Astrocyte (in vitro differentiated cells and primary cell): ENCODE measurements around the gene ZIC1. TPM values are rescaled to one million over a fixed set of nuclear protein-coding genes. Genes with fewer than 3 reads are reported as not detected.

Experiments used
- DNase-seq: peaks from one replicate; pipeline ENCODE4 v3.0.0-alpha.2; 2010; ENCODE audit warnings: low read depth
- FAIRE-seq: peaks from 2 replicates; lab custom pipeline; 2011; peaks lifted over from hg19 to GRCh38; lab: Jason Lieb, UNC
- H2AFZ ChIP-seq: 2 replicates; pipeline ENCODE4 v1.6.0; 2012; ENCODE audit warnings: low read depth, low read length, inconsistent platforms
- H3K27ac ChIP-seq: 2 replicates; pipeline ENCODE4 v1.5.1; 2011; ENCODE audit warnings: low read depth, low read length, inconsistent platforms
- H3K27me3 ChIP-seq: 2 replicates; pipeline ENCODE4 v1.6.0; 2011; ENCODE audit warnings: low read length, inconsistent platforms; ENCODE audit not compliant: insufficient read depth
- H3K36me3 ChIP-seq: 2 replicates; pipeline ENCODE4 v1.5.1; 2011; ENCODE audit warnings: low read length, inconsistent platforms; ENCODE audit not compliant: insufficient read depth
- H3K4me1 ChIP-seq: 2 replicates; pipeline ENCODE4 v1.5.1; 2011; ENCODE audit warnings: low read length, inconsistent platforms; ENCODE audit not compliant: insufficient read depth
- H3K4me2 ChIP-seq: 2 replicates; pipeline ENCODE4 v1.6.0; 2012; ENCODE audit warnings: low read length, inconsistent platforms
- H3K4me3 ChIP-seq: 2 replicates; pipeline ENCODE4 v1.5.1; 2011; ENCODE audit warnings: low read depth, mild to moderate bottlenecking, low read length, inconsistent platforms; ENCODE audit not compliant: insufficient read depth
- H3K79me2 ChIP-seq: 2 replicates; pipeline ENCODE4 v1.6.0; 2012; ENCODE audit warnings: mild to moderate bottlenecking, low read length, inconsistent platforms; ENCODE audit not compliant: insufficient read depth
- H3K9ac ChIP-seq: 2 replicates; pipeline ENCODE4 v1.6.0; 2012; ENCODE audit warnings: mild to moderate bottlenecking, low read length, inconsistent platforms
- H3K9me3 ChIP-seq: 2 replicates; pipeline ENCODE4 v1.5.1; 2012; ENCODE audit warnings: low read depth, mild to moderate bottlenecking, low read length, inconsistent platforms; ENCODE audit not compliant: insufficient read depth
- H4K20me1 ChIP-seq: 2 replicates; pipeline ENCODE4 v1.6.0; 2012; ENCODE audit warnings: low read length, inconsistent platforms; ENCODE audit not compliant: insufficient read depth
- H3K27ac Mint-ChIP-seq: one replicate; pipeline ENCODE4 v1.8.0; 2021; ENCODE audit warnings: mild to moderate bottlenecking, mixed read lengths; ENCODE audit not compliant: unreplicated experiment
- H3K27me3 Mint-ChIP-seq: one replicate; pipeline ENCODE4 v1.8.0; 2021; ENCODE audit warnings: low read depth, mixed read lengths; ENCODE audit not compliant: unreplicated experiment
- H3K36me3 Mint-ChIP-seq: one replicate; pipeline ENCODE4 v1.8.0; 2021; ENCODE audit warnings: low read depth, mixed read lengths; ENCODE audit not compliant: unreplicated experiment
- H3K4me1 Mint-ChIP-seq: one replicate; pipeline ENCODE4 v1.8.0; 2021; ENCODE audit warnings: low read depth, mixed read lengths; ENCODE audit not compliant: unreplicated experiment
- H3K4me3 Mint-ChIP-seq: one replicate; pipeline ENCODE4 v1.8.0; 2021; ENCODE audit warnings: mild to moderate bottlenecking, moderate library complexity, mixed read lengths; ENCODE audit not compliant: unreplicated experiment
- H3K9me3 Mint-ChIP-seq: one replicate; pipeline ENCODE4 v1.8.0; 2021; ENCODE audit warnings: mild to moderate bottlenecking, mixed read lengths; ENCODE audit not compliant: unreplicated experiment
- CTCF ChIP-seq: IDR thresholded peaks from 2 replicates; pipeline ENCODE4 v1.5.1; 2011; ENCODE audit warnings: low read depth, mild to moderate bottlenecking, inconsistent platforms, low read length, moderate library complexity; ENCODE audit not compliant: insufficient read depth
- EZH2 ChIP-seq: IDR thresholded peaks from 2 replicates; pipeline ENCODE4 v1.6.1; 2012; ENCODE audit warnings: mild to moderate bottlenecking, low read length, inconsistent platforms; ENCODE audit not compliant: insufficient read depth
- total RNA-seq: library from RNA; stranded (reverse); gene quantifications from 2 replicates; pipeline ENCODE4 v1.2.1, GENCODE V29; 2021

ZIC1 gene
- total RNA-seq, 1 donor from 2014 or later: 0.30 TPM

DNA sequence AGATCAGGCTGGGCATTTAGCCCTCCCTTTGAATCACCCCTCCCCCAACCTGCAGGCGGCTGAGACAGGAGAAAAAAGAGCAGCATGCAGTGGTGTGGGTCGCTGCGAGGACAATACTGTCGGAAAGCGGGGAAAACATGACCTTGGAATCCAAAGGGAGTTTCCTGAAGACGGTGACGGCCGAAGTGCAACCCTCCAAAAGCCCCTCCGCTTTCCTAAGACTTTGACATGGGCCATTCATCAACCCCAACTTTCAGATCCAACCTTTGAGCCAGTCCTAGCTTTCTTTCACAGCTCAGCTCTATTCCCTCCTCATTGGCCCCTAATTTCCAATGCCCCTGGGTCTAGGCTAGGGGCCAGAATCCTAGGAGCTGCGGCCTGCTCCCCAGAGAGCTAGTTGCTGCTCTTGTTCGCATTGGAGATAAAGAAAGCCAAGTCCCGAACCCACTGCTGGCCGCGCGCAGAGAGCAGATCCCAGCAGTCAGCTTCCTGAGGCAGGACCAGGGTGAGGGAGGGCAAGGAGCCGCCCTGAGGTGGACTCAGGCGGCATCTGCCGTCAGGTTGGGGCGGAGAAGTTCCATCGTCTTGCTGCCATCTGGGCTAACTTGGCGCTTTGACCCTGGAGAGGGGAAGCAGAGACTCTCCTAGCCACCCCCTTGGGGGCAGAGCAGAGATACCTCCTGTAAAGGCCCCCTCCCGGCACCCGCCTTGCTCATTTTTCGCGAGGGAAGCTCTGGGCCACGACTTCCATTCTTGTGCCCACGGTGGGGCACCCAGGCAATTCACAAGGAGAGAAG lies 3.7 kb upstream of the ZIC1 start:
- no peaks in the 10 kb centered on the region for H3K36me3 ChIP-seq
- peak overlapping the region; percentile 82 for H3K9ac ChIP-seq
- no peaks in the 10 kb centered on the region for H3K9me3 ChIP-seq
- Mint-ChIP-seq H3K4me1 (peaks cover 4% of the 10 kb centered on the region), H3K9me3 (peaks cover 22% of the 10 kb centered on the region), H3K27ac (no peak overlapping the region), H3K4me3 (no peak overlapping the region), H3K27me3 (peaks cover 88% of the 10 kb centered on the region), H3K36me3 (no peaks in the 10 kb centered on the region)
- H3K27me3 ChIP-seq: peaks cover 42% of the 10 kb centered on the region
- no peak overlapping the region for H2AFZ ChIP-seq
- H3K4me1 ChIP-seq: peaks cover 42% of the 10 kb centered on the region
- H3K27ac ChIP-seq: peak overlapping the region; percentile 31
- H3K4me2 ChIP-seq: peak overlapping the region; percentile 88
- TF ChIP-seq CTCF (no peak), EZH2 (no peak)
- no peak overlapping the region for H3K4me3 ChIP-seq
- FAIRE-seq: no peak
- DNase-seq: no peak
- H3K79me2 ChIP-seq: peaks cover 68% of the 10 kb centered on the region
- no peaks in the 10 kb centered on the region for H4K20me1 ChIP-seq

GRCh38 chr3:147406028-147406931 lies 2.9 kb upstream of the ZIC1 start, which contains the start of gene ZIC4:
ZIC4 (minus strand) TSS chr3:147406543; CDS start chr3:147402797, 3,746 bp downstream.
- peaks cover 7% of the 10 kb centered on the region for H4K20me1 ChIP-seq
- FAIRE-seq (no peak), DNase-seq (no peak)
- Mint-ChIP-seq H3K36me3 (no peaks in the 10 kb centered on the region), H3K27me3 (peaks cover 86% of the 10 kb centered on the region), H3K4me3 (no peak within 1 kb of the TSS), H3K27ac (peak within 1 kb of the TSS; percentile 80), H3K9me3 (peaks cover 27% of the 10 kb centered on the region), H3K4me1 (peaks cover 4% of the 10 kb centered on the region)
- H3K9me3 ChIP-seq: no peaks in the 10 kb centered on the region
- TF ChIP-seq CTCF: no peak
- TF ChIP-seq EZH2: no peak
- no peak within 1 kb of the TSS for H2AFZ ChIP-seq
- peak within 1 kb of the TSS; percentile 81 for H3K27ac ChIP-seq
- H3K79me2 ChIP-seq: peaks cover 75% of the 10 kb centered on the region
- H3K4me1 ChIP-seq: peaks cover 42% of the 10 kb centered on the region
- peak within 1 kb of the TSS; percentile 82 for H3K9ac ChIP-seq
- no peaks in the 10 kb centered on the region for H3K36me3 ChIP-seq
- peak within 1 kb of the TSS; percentile 88 for H3K4me2 ChIP-seq
- peak within 1 kb of the TSS; percentile 82 for H3K4me3 ChIP-seq
- peaks cover 50% of the 10 kb centered on the region for H3K27me3 ChIP-seq
